Measurements from ENCODE around the gene MSH3.

MSH3 gene

DNA sequence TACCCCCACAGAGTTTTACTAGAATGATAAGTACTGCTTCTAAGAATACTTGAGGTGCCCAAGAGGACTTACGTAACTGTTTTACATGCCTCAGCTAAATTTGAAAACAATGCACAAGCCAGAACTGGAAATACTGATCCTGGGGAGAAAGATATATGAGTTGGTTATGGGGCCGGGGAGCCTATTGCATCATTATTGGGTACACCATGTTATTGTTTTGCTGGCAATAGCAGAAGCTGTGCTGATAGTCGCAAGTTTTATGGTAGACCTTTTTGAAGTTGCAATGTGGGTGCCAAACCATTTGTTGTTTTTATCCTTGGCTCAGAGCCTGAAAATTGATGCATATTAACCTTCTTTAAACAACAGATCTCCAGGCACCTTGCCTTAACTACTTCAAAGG is 108.8 kb downstream of the MSH3 start:
- TF ChIP-seq, protein P1, sequence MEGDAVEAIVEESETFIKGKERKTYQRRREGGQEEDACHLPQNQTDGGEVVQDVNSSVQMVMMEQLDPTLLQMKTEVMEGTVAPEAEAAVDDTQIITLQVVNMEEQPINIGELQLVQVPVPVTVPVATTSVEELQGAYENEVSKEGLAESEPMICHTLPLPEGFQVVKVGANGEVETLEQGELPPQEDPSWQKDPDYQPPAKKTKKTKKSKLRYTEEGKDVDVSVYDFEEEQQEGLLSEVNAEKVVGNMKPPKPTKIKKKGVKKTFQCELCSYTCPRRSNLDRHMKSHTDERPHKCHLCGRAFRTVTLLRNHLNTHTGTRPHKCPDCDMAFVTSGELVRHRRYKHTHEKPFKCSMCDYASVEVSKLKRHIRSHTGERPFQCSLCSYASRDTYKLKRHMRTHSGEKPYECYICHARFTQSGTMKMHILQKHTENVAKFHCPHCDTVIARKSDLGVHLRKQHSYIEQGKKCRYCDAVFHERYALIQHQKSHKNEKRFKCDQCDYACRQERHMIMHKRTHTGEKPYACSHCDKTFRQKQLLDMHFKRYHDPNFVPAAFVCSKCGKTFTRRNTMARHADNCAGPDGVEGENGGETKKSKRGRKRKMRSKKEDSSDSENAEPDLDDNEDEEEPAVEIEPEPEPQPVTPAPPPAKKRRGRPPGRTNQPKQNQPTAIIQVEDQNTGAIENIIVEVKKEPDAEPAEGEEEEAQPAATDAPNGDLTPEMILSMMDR (conservative IDR thresholded peaks at IDR 0.05; ENCODE audit: low read depth, low read length), result no peak
- no peak overlapping the region for H3K4me3 ChIP-seq (ENCODE audit: low read depth, low read length)
- DNase-seq (ENCODE audit: low read depth), result peak; percentile 66

DNA sequence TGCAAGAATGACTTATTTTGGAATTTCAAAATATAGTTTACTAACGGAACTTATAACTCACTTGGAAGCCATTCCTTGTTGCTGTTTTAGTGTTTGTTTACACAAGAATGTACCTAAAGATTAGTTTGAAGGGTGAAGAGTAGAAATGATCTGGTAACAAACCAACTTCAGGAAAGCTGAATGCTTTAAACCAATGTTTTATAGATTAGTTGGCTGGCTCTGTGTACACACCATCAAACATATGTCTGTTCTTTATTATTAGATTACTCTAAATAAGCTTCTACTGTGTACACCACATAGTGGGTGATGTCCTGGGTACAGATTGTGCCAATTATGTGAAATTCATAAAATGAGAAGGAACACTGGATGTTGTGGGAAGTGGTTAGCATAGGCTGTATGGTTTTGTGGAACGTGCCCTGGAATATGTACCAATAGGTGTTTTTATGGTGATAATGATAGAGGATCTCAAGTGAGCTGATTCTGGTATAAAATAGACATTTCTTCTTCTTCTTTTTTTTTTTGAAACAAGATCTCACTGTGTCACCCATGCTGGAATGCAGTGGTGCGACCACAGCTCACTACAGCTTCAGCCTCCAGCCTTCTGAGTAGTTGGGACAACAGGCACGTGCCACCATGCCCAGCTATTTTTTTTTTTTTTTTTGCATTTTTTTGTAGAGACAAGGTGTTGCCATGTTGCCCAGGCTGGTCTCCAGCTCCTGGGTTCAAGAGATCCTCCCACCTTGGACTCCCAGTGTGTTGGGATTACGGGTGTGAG is 109.6 kb downstream of the MSH3 start:
- no peak for DNase-seq (ENCODE audit: low read depth)
- TF ChIP-seq, protein P1 (conservative IDR thresholded peaks at IDR 0.05; ENCODE audit: low read depth, low read length), result no peak
- H3K4me3 ChIP-seq (ENCODE audit: low read depth, low read length), result no peak overlapping the region

DNA sequence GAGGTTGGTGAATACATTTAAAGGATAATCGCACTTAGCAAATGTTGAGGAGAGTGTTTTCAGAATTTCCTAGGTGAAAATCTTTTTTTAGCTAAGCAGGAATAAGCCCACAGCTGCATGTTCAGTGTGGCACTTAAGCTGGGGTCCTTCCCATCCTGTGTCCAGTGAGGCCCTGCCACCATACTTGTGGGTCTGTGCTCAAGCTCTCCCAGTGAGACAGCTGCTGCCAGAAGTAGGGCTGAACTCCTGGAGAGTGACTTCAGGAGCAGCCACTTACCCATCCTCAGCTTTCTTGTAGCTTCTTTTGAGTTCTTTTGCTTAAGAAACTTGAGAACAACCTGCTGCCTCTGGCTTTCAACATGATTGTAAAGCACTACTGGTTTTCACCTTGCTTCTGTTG is 110.3 kb downstream of the MSH3 start:
- no peak overlapping the region for H3K4me3 ChIP-seq (ENCODE audit: low read depth, low read length)
- TF ChIP-seq, protein P1 (conservative IDR thresholded peaks at IDR 0.05; ENCODE audit: low read depth, low read length), result no peak
- no peak for DNase-seq (ENCODE audit: low read depth)

DNA sequence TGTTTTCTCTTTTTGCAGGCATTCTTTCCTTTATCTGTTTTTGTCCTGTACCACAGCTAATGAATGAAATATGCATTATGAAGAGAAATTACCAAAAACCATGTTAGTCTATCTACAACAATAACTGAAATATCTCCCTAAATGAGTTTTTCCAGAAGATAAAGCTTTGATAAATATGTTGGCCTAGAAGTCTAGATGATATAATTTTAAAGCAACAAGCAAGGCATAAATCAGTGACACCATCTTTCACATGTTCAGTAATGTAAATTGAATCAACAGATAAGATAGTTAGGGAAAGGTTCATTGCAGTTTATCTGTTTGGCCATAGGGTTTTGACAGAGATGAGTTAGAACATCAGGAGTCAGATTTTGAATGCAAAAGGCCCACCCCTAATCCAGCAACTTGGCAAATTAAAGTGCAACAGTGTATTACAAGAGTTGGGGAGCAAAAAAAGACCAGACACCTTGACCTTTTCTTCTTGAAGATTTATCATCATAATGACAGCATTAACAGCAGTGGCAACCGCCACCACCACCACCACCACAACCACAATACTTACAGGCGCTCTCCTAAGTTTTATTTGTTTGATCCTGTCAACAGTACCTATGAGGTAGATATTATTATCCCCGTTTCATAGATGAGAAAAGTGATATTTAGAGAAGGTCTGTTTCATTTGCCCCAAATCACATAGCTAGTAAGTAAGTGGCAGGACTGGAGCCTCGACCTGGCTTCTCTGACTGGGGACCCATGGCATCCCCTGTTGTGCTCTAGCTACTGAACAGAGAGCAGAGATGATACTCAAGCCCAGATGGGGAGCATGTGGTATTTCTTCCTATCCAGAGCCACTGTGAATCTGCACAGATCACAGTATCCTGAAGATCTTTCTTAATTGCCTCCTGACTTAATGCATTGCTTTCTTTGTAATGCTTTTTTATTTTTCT is 123.2 kb downstream of the MSH3 start:
- DNase-seq (ENCODE audit: low read depth), result no peak
- no peak overlapping the region for H3K4me3 ChIP-seq (ENCODE audit: low read depth, low read length)
- TF ChIP-seq, protein P1 (conservative IDR thresholded peaks at IDR 0.05; ENCODE audit: low read depth, low read length), result no peak

DNA sequence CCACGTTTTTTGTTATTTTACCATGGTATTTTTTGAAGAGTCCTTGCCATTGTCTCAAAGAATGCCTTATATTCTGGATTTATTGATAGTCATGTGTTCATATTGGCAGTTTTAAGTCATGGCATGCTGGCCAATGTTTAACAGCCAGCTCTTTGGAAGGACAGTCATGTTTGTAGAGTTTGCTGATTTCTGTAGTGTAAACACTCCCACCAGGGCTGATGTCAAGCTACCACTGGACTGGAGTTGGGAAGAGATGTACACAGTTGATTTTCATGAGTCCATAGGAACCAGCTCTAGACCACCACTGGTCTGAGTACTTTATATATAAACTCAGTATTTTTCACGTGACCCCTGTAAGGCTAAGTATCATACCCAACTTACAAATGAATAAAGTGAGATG is 125.6 kb downstream of the MSH3 start:
- TF ChIP-seq, protein P1 (conservative IDR thresholded peaks at IDR 0.05; ENCODE audit: low read depth, low read length), result no peak
- H3K4me3 ChIP-seq (ENCODE audit: low read depth, low read length), result no peak overlapping the region
- no peak for DNase-seq (ENCODE audit: low read depth)

DNA sequence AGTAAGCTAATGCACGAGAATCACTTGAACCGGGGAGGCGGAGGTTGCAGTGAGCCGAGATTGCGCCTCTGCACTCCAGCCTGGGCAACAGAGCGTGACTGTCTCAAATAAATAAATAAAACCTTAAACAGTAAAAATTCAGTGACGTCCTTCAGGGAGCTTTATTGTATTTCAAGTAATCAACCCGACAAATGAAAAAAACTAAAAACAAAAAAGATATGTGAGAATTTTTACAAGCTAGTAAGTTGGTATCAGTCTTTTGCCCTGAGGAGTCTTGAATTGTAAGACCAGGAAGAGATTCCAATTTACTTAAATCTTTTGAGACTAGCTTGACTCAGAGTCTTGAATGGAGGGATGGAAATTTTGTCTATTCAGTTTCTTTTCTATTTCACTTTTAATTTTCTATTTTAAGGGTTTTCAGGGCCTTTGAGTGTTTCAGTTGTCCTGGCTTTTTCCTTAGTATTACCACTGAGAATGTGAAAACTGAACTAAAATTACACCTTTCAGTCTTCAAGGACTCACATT is 126.4 kb downstream of the MSH3 start:
- TF ChIP-seq, protein P1 (conservative IDR thresholded peaks at IDR 0.05; ENCODE audit: low read depth, low read length), result no peak
- no peak for DNase-seq (ENCODE audit: low read depth)
- no peak overlapping the region for H3K4me3 ChIP-seq (ENCODE audit: low read depth, low read length)

Data from choroid plexus epithelial cell (primary cell).